A673 (cell line): ENCODE measurements around the gene ZFAND4.

Experiments
- CTCF ChIP-seq: fragments of 300-800, 200-600 bp; sonication (generic); conservative IDR thresholded peaks from 2 replicates; pipeline ENCODE4 v1.5.1; 2017; ENCODE audit warnings: low read depth, mild to moderate bottlenecking, antibody characterized with exemption, low read length, moderate library complexity, mixed read lengths
- EZH2 ChIP-seq: fragments of 200-600 bp; sonication (generic); IDR thresholded peaks from 2 replicates; pipeline ENCODE4 v1.6.1; 2017; ENCODE audit warnings: borderline replicate concordance, low read depth, mild to moderate bottlenecking, mixed read lengths, antibody characterized with exemption, low read length; ENCODE audit not compliant: poor library complexity, severe bottlenecking

DNA sequence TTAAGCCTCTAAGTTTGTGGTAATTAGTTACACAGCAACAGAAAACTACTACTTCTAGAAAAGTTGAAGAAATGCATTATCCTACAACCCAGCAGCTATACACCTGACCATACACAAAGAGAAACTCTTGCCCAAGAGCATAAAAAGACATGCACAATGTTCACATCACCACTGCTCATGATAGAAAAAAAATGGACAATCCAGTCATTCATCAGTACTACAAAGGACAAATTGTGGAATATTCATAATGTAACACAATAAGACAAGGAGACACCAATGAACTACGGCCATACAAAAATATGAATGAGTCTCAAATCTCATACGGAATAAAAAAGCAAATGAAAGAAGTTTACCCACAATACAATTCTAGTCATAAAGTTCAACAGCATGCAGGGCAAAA is 87.4 kb downstream of the ZFAND4 start:
- TF ChIP-seq CTCF: no peak
- TF ChIP-seq EZH2: no peak
